SH-SY5Y (cell line): Measurements from ENCODE around the gene SIRPB2.

Experiments
- GATA2 ChIP-seq: IDR thresholded peaks from 2 replicates; pipeline ENCODE4 v1.6.1; 2011; ENCODE audit warnings: mild to moderate bottlenecking, low read depth, low read length
- GATA3 ChIP-seq: IDR thresholded peaks from 2 replicates; pipeline ENCODE4 v1.6.1; 2011; ENCODE audit warnings: low read depth, mild to moderate bottlenecking, low read length, moderate library complexity

SIRPB2 gene

DNA sequence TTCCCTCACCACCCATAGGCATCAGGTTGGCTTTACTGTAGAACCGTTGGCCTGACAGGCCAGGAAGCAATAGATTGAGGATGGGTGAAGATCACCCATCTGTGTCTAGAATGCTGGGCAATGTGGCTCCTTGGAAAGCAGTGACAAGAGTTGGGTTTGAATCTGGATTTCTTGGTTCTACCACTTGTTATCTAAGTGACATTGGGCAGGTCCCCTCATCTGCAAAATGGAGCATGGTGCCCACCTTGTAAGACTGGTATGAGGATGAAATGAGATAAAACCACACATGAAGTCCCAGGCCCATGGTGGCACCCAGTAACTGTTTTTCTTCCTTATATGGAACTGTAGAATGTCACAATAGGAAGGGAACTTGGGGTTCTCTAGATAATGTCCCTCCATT, 22.6 kb upstream of the SIRPB2 start:
- TF ChIP-seq GATA2 = no peak
- no peak for TF ChIP-seq GATA3

DNA sequence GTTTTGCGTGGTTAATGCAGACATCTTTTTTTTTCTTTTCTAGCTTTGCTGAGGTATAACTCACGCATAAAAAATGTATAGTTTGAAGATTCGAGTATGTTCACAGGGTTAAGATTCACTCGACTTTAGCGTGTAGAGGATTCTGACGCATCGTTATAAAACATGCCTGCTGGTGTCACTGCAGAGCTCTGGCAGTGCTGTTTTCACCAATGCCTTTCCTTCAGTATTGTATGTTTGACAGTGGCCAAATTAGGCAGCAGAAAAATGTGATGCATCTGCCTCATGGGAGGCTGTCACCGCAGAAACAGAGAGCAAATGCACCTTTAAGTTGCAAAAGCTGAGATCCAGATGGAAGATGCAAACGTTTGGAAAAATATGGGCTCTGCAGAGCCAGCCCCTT, 18.0 kb upstream of the SIRPB2 start:
- TF ChIP-seq GATA2 (no peak), GATA3 (no peak)

DNA sequence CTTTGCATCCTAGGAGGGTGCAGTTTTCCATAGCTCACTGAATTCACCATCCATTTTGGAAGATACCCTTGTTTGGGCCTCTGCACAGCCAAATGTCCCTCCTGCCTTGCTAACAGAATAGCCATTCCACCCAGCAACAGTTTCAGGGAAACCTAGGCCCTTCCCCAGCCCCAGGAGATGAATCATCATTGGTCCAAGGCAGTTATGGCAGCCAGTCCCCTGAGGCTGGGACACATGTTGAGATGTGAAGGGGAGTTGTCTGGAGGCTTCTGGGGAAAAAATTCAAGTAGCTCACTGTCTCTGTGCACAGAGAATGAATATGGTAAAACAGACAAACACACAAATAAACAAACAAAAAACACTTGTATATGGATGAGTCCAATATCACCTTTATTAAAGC, 17.4 kb upstream of the SIRPB2 start:
- TF ChIP-seq GATA3 (no peak), GATA2 (no peak)

DNA sequence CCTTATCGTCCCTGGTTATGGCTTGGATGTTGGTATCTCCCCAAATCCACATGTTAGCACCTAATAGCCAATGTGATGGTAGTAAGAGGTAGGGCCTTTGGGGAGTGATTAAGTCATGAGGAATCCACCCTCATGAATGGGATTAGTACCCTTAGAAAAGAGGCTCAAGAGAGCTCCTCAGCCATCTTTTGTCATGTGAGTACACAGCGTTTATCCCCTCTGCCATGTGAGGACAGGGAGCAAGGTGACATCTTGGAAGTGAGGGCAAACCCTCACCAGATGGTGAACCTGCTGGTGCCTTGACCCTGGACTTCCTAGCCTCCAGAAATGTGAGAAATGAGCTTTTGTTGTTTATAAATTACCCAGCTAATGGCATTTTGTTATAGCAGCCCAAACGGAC, 16.1 kb upstream of the SIRPB2 start:
- TF ChIP-seq GATA3 (no peak), GATA2 (no peak)

DNA sequence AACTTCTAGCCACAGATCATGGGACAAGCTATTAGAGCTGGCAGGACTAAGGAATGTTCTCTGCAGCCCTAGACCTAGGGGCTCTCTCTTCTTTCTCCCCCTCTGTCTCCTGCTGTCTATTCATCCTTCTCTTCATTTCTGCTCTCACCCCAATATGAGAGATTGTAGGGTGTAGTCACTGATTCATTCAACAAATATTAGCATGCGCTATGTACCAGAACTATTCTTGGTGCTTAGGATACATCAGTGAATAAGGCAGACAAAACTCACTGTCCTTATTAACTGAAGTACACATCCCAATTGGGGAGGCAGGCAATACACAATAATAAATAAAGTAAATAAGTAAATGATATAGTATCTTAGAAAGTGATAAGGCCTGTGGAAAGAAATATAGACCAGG, 14.7 kb upstream of the SIRPB2 start:
- no peak for TF ChIP-seq GATA2
- TF ChIP-seq GATA3 = no peak

DNA sequence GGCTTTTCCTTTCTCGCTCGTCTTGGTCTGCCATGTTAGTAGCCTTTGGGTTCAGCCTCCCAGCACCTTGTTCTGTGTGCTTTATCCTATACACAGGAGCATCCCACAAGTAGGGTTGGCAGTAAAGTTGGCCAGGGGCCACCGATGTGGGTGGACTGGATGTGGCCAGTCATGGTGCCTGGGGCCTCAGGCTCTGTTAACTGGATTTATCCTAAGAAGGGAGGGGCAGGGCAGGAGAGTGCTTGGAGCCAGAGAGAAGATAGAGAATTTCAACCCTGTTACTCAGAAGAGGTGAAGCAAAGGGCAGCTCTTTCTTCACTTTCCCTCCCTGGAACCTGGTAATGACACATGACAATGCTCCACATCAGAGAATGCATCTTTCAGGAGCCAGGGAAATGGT, 14.1 kb upstream of the SIRPB2 start:
- TF ChIP-seq GATA2 (no peak), GATA3 (no peak)

DNA sequence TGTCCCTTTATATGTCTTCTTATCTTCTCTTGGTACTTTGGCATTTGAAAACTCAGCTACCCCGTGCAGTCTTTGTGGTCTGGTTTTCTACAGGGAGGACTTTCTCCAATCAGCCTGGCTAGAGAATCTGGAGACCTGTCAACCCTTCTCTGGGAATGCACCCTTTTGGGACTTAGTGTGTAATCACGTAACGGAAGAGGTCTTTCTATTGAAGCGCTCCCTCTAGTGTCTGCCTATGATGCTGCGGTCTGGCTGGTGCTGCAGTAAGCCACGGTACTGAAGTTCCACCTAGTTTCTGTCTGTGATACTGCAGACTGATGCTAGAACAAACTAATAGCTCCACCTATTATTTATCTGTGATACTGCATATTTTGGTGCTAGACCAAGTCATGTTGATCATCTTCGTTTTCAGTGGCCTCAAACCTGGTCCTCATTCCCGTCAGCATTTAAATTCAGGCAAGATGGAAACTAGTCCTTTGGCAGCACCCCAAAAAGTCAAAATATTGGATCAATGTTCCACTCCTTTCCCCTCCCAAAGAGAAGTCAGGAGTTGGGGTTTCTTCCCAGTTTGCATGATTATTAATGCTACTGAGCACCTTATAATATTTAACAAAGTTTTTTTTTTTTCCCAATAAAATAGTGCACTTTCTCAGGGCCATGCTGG, 12.5 kb upstream of the SIRPB2 start:
- TF ChIP-seq GATA3 (no peak), GATA2 (no peak)

DNA sequence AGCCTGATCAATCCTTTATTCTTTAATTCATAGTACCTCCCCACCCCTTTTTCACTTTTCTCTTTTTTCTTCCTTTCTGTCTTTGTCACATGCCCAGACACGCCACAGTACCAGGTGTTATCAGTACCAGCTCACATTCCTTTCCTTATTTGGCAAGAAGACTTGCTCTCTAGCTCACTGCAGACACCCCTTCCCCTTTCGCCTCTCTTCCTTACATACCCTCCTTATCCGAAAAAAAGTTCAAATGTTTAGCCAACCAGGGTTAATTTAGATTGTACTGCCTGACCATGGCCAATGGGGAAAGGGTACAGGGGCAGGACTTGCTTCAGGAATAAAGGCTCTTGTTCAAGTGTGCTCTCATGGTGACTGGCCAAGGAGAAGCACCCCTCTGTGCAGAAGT, 9.3 kb upstream of the SIRPB2 start:
- no peak for TF ChIP-seq GATA3
- no peak for TF ChIP-seq GATA2

DNA sequence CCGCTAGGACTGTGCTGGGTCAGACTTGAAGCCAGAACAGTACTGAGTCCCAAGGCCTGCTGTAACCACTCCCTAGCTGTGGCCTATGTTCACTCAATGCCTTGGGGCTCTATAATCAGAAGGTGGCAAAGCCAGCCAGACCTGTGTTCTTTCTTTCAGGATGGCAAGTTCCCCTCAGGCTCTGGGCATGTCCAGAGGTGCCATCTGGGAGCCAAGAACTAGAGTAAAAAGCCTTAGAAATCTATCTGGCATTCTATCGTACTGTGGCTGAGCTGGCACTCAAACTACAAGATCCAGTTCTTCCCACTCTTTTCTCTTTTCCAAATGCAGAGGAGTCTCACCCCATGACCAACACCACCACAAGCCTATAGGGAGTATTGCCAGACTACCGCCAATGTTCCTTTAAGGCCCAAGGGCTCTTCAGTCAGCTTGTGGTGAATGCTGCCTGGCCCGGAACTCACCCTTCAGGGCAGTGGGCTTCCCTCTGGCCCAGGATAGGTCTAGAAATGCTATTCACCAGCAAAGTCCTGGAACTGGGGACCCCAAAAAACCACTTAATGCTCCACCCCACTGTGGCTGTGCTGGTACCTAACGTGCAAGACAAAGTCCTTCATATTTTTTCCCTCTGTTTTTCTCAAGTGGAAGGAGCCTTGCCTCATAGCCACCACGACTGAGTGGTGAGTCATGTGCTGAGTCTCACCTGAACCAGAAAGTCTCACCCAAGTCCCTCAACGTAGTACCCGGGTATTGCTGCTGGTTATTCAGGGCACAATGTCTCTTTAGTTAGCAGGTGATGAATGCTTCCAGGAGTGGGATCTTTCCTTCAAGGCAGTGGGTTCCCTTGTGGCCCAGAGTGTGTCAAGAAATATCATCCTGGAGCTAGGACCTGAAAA, 8.6 kb upstream of the SIRPB2 start:
- no peak for TF ChIP-seq GATA3
- TF ChIP-seq GATA2 = no peak

DNA sequence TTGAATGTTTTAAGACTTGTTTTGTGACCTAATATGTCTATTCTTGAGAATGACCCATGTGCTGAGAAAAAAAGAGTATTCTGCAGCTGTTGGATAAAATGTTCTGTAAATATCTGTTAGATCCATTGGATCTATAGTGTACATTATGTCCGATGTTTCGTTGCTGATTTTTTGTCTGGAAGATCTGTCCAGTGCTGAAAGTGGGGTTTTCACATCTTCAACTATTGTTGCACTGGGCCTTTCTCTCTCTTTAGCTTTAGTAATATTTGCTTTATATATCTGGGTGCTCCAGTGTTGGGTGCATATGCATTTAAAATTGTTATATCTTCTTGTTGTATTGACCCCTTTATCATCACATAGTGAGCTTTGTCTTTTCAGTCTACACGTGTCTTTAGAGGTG, 5.7 kb upstream of the SIRPB2 start:
- TF ChIP-seq GATA3 (no peak), GATA2 (no peak)

DNA sequence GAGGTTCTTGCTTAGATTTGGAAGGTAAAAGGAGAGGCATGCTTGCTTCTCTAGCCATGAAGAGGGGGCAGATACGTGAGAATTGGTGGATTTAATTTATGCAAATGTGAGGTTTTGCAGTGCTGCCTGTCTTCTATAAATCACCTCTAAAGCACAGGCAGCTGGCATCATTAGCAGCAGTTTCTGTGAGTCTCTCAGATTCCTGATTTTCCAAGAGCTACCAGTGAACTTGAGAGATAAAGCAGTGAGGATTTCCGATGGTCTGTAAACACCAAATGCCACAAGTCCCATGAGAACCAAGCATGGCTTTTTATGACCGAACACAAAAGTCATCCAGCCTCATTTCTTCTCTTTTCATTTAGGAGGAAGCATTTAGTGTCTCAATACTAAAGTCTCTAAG, 3.2 kb upstream of the SIRPB2 start:
- TF ChIP-seq GATA3 (no peak), GATA2 (no peak)

DNA sequence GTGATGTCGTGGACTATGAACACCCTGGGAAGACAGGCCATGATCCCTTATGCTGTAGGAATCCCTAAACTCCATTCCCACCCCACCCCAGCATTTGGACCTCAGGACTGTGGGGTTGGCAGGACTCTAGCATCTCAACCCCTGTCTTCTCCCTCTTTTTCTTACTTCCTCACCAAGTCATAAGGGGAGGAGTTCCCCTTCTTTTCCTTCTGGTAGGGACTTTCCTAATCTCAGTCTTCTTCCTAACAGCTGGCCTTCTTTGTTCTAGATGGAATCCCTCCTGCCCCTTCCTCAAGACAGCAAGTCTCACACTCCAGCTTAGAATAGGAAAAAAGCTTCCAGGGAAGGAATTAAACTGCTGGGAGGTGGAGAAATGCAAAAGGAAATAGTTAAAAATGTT, 2.3 kb upstream of the SIRPB2 start:
- TF ChIP-seq GATA3 (no peak), GATA2 (no peak)

DNA sequence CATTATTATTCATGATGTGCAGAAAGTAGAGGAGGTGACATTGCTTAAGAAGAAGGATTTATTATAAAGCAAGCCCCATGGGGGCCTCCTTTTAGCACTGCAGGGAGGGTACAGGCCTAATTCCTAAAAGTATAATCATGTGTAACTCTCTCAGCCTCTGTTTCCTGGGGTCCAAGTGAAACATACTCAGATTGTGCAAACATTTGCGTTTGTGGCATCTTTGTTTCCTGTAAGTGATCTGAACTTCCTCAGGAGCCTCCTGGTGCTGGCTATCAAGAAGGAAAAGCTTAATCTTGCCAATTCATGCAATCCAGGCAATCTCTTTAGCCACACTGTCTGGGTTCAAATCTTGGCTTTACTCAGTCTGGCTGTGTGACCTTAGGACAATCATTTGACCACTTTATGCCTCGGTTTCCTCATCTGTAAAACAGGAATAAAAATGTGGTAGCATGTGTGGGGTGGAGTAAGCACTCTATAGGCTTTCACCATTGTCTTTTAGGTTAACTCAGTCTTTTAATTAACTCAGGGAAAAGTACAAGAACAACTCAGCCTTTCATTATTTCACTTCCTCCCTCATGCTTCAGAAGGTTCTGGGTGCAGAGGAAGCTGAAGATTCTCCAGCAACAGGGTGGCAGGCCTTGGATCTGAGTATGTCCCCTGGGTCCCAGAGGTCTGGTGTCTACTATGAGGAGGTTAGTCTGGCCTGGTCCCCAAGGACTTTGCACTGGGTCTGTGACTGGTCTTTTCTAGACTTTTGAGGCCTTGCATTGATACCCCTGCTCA, 831 bp upstream of the SIRPB2 start:
- TF ChIP-seq GATA3 (no peak), GATA2 (no peak)

DNA sequence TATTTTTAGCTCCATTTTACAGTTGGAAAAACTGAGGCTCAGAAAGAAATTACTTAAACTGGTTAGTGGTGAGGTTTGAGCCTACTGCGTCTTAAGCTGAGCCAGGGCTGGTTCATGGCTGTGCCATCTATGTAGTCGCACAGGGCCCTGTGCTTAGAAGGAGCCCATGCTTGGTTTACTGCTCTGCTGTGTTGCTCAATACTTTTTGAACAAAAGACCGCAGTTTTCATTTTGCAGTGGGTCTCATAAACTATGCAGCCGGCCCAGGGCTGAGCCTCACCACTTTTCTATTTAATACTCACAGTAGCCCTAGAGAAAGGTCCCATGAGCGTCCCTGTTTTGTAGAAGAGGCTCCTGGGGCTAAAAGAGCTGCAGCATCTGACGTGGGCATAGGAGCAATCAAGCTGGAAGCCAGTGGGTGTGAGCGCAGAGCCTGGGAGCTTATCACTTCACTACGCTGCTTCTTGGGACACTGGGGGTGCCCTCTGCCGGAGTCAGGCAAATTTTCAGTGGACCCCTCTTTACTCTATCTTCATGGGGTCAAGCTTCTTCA, 501 bp downstream of the SIRPB2 start:
- TF ChIP-seq GATA3 = no peak
- TF ChIP-seq GATA2 = no peak
